IMR-90 (cell line): ENCODE data around the gene MRPL49. TPM values are rescaled to one million over a fixed set of nuclear protein-coding genes. Genes with fewer than 3 reads are reported as not detected.

ENCODE experiments used
- ATAC-seq: fragments of 200-7000 bp; cut with Tn5 transposase; 2 replicates; pipeline ENCODE4 v1.9.1; 2020; ENCODE audit warnings: low read depth, mild to moderate bottlenecking, moderate library complexity
- BruUV-seq: library from RNA; stranded (reverse); fragments of 400-500 nt; replicated peaks from 2 replicates; lab custom pipeline; 2021; lab: Mats Ljungman, UMichigan
- CTCF ChIA-PET: fragments of 300-600 bp; formaldehyde crosslinking; extraction: SDS; loops from one replicate; lab custom pipeline; 2021; ENCODE audit warnings: antibody characterized with exemption; lab: Yijun Ruan, JAX
- POLR2A ChIA-PET: fragments of 300-600 bp; sonication (Branson Sonifier 250); formaldehyde crosslinking; loops from one replicate; lab custom pipeline; 2022; ENCODE audit warnings: antibody characterized with exemption; ENCODE audit not compliant: unreplicated experiment; lab: Charles Lee
- DNase-seq: peaks from one replicate; pipeline ENCODE4 v3.0.0; 2013
- H2AFZ ChIP-seq: replicated peaks from 2 replicates; pipeline ENCODE3; 2013; ENCODE audit warnings: low read length, mild to moderate bottlenecking; ENCODE audit not compliant: poor library complexity
- H2AK5ac ChIP-seq: 2 replicates; pipeline ENCODE4 v1.6.1; 2013; ENCODE audit warnings: low read depth, low read length, inconsistent platforms
- H2AK9ac ChIP-seq: replicated peaks from 2 replicates; pipeline ENCODE3; 2013; ENCODE audit warnings: mild to moderate bottlenecking, low read depth, low read length, moderate library complexity; ENCODE audit not compliant: poor library complexity
- H2BK120ac ChIP-seq: 2 replicates; pipeline ENCODE4 v1.6.1; 2013; ENCODE audit warnings: low read depth, low read length, inconsistent platforms
- H2BK15ac ChIP-seq: 3 replicates; pipeline ENCODE4 v1.6.1; 2013; ENCODE audit warnings: low read depth, low read length, inconsistent platforms
- H2BK20ac ChIP-seq: 2 replicates; pipeline ENCODE4 v1.6.1; 2013; ENCODE audit warnings: low read depth, mild to moderate bottlenecking, inconsistent platforms, low read length, moderate library complexity
- H2BK5ac ChIP-seq: 2 replicates; pipeline ENCODE4 v1.6.1; 2013; ENCODE audit warnings: mild to moderate bottlenecking, low read depth, low read length, inconsistent platforms; ENCODE audit not compliant: poor library complexity, severe bottlenecking
- H3K14ac ChIP-seq: replicated peaks from 2 replicates; pipeline ENCODE4 v1.6.1; 2013; ENCODE audit warnings: low read depth, low read length, inconsistent platforms
- H3K18ac ChIP-seq: 2 replicates; pipeline ENCODE4 v1.6.1; 2013; ENCODE audit warnings: low read depth, low read length, control low read depth
- H3K23ac ChIP-seq: 2 replicates; pipeline ENCODE4 v1.6.1; 2013; ENCODE audit warnings: low read depth, low read length, inconsistent platforms
- H3K27ac ChIP-seq: 2 replicates; pipeline ENCODE4 v1.5.1; 2013; ENCODE audit warnings: mild to moderate bottlenecking, control low read depth, low read length; ENCODE audit not compliant: insufficient read depth
- H3K27me3 ChIP-seq: 2 replicates; pipeline ENCODE4 v1.6.1; 2013; ENCODE audit warnings: low read length; ENCODE audit not compliant: control insufficient read depth, insufficient read depth
- H3K36me3 ChIP-seq: 2 replicates; pipeline ENCODE4 v1.6.1; 2013; ENCODE audit warnings: low read length, mixed read lengths; ENCODE audit not compliant: control insufficient read depth, insufficient read depth
- H3K4ac ChIP-seq: 2 replicates; pipeline ENCODE4 v1.6.1; 2013; ENCODE audit warnings: low read depth, low read length, inconsistent platforms
- H3K4me1 ChIP-seq: 2 replicates; pipeline ENCODE4 v1.6.1; 2013; ENCODE audit warnings: low read length, mixed read lengths; ENCODE audit not compliant: control insufficient read depth, insufficient read depth
- H3K4me2 ChIP-seq: 2 replicates; pipeline ENCODE4 v1.6.1; 2013; ENCODE audit warnings: low read depth, mild to moderate bottlenecking, control low read depth, low read length, moderate library complexity
- H3K4me3 ChIP-seq: 2 replicates; pipeline ENCODE4 v1.5.1; 2013; ENCODE audit warnings: low read depth, mild to moderate bottlenecking, control low read depth, low read length, moderate library complexity; ENCODE audit not compliant: insufficient read depth
- H3K56ac ChIP-seq: 2 replicates; pipeline ENCODE4 v1.6.1; 2013; ENCODE audit warnings: low read length, inconsistent platforms; ENCODE audit not compliant: insufficient read depth; ENCODE audit errors: extremely low read depth
- H3K79me1 ChIP-seq, 2 experiments: 2 replicates each; pipeline ENCODE4 v1.6.1; 2013; ENCODE audit warnings: low read length in 2 of 2, inconsistent platforms in 1 of 2, low read depth in 1 of 2
- H3K9ac ChIP-seq: 2 replicates; pipeline ENCODE4 v1.6.1; 2013; ENCODE audit warnings: low read depth, low read length, control low read depth
- H3K9me1 ChIP-seq: 2 replicates; pipeline ENCODE4 v1.6.1; 2013; ENCODE audit warnings: low read length, inconsistent platforms; ENCODE audit not compliant: insufficient read depth
- H3K9me3 ChIP-seq: 2 replicates; pipeline ENCODE4 v1.6.1; 2013; ENCODE audit warnings: low read length; ENCODE audit not compliant: control insufficient read depth, insufficient read depth
- H4K20me1 ChIP-seq: 2 replicates; pipeline ENCODE4 v1.6.1; 2013; ENCODE audit warnings: low read length, inconsistent platforms; ENCODE audit not compliant: insufficient read depth
- H4K5ac ChIP-seq: 2 replicates; pipeline ENCODE4 v1.6.1; 2013; ENCODE audit warnings: mild to moderate bottlenecking, low read depth, low read length, control low read depth
- H4K8ac ChIP-seq, 2 experiments: 2 replicates each; pipeline ENCODE4 v1.6.1; 2013; ENCODE audit warnings: low read depth in 2 of 2, low read length in 2 of 2, control low read depth in 1 of 2, inconsistent platforms in 1 of 2
- H4K91ac ChIP-seq: 2 replicates; pipeline ENCODE4 v1.6.1; 2013; ENCODE audit warnings: low read depth, low read length, inconsistent platforms; ENCODE audit not compliant: insufficient read depth
- CEBPB ChIP-seq: IDR thresholded peaks from 2 replicates; pipeline ENCODE4 v1.6.1; 2012; ENCODE audit warnings: low read depth, low read length, improper control_type of control experiment
- CHD1 ChIP-seq: IDR thresholded peaks from 2 replicates; pipeline ENCODE4 v1.6.1; 2012; ENCODE audit warnings: low read depth, low read length, improper control_type of control experiment
- ELK1 ChIP-seq: fragments of 150-350 bp; IDR thresholded peaks from 2 replicates; pipeline ENCODE4 v1.6.1; 2016; ENCODE audit warnings: low read depth, mild to moderate bottlenecking, low read length, moderate library complexity, borderline replicate concordance
- FOS ChIP-seq: fragments of 150-350 bp; IDR thresholded peaks from 2 replicates; pipeline ENCODE4 v1.6.1; 2016; ENCODE audit warnings: low read depth, low read length
- MAFK ChIP-seq: IDR thresholded peaks from 2 replicates; pipeline ENCODE4 v1.6.1; 2012; ENCODE audit warnings: low read depth, low read length, improper control_type of control experiment
- MAZ ChIP-seq: IDR thresholded peaks from 2 replicates; pipeline ENCODE4 v1.6.1; 2012; ENCODE audit warnings: low read depth, mild to moderate bottlenecking, low read length, improper control_type of control experiment, moderate library complexity, borderline replicate concordance
- MXI1 ChIP-seq: IDR thresholded peaks from 2 replicates; pipeline ENCODE4 v1.6.1; 2012; ENCODE audit warnings: low read depth, mild to moderate bottlenecking, low read length, moderate library complexity, borderline replicate concordance
- NFE2L2 ChIP-seq: fragments of 150-350 bp; IDR thresholded peaks from 2 replicates; pipeline ENCODE4 v1.6.1; 2016; ENCODE audit warnings: low read depth, mild to moderate bottlenecking, low read length
- POLR2A ChIP-seq: IDR thresholded peaks from 2 replicates; pipeline ENCODE4 v1.6.1; 2012; ENCODE audit warnings: mild to moderate bottlenecking, low read depth, low read length
- RAD21 ChIP-seq: IDR thresholded peaks from 2 replicates; pipeline ENCODE4 v1.6.1; 2012; ENCODE audit warnings: low read length, improper control_type of control experiment
- RCOR1 ChIP-seq: IDR thresholded peaks from 2 replicates; pipeline ENCODE4 v1.6.1; 2012; ENCODE audit warnings: mild to moderate bottlenecking, low read length, improper control_type of control experiment; ENCODE audit not compliant: insufficient replicate concordance
- RFX5 ChIP-seq: IDR thresholded peaks from 2 replicates; pipeline ENCODE4 v1.8.0; 2012; ENCODE audit warnings: low read depth, mild to moderate bottlenecking, low read length, moderate library complexity
- SMC3 ChIP-seq: fragments of 150-350 bp; IDR thresholded peaks from 2 replicates; pipeline ENCODE4 v1.6.1; 2016; ENCODE audit warnings: low read depth, mild to moderate bottlenecking, antibody characterized with exemption, low read length, moderate library complexity
- USF2 ChIP-seq: fragments of 150-350 bp; IDR thresholded peaks from 2 replicates; pipeline ENCODE4 v1.6.1; 2017; ENCODE audit warnings: mild to moderate bottlenecking, antibody characterized with exemption, low read length, low read depth
- WGBS, 2 experiments: methylation state at CpG; one replicate each; pipeline versions ENCODE4 v1.1.5 to v1.1.7; 2013; ENCODE audit warnings: missing lambda C conversion rate in 2 of 2; ENCODE audit not compliant: insufficient read length in 1 of 2; ENCODE audit errors: extremely low coverage in 2 of 2; 5-methylcytosine and 5-hydroxymethylcytosine counted together
- dilution Hi-C: fragments of 300-500 bp; cut with HindIII; formaldehyde crosslinking; loops from one replicate; pipeline ENCODE4 v1.14.3; 2018; ENCODE audit warnings: low sequenced_read_pairs; ENCODE audit not compliant: unreplicated experiment
- in situ Hi-C: fragments of 300-500 bp; cut with MboI; formaldehyde crosslinking; loops from 3 replicates; pipeline ENCODE4 v1.14.3; 2019; ENCODE audit warnings: low sequenced_read_pairs, inconsistent platforms, mixed read lengths
- intact Hi-C: fragments of 100-400 bp; cut with micrococcal nuclease; formaldehyde crosslinking; loops from 2 replicates; pipeline ENCODE4 v1.10.0; 2022
- polyA plus RNA-seq, 3 experiments: library from polyadenylated mRNA; depleted of rRNA; stranded (reverse); fragments of >200 nt; gene quantifications; 2 replicates each; pipeline ENCODE4 v1.2.3, GENCODE V29; 2012; ENCODE audit warnings: low replicate concordance in 1 of 3
- total RNA-seq: library from RNA; depleted of rRNA; stranded (reverse); fragments of >200 nt; gene quantifications from 2 replicates; pipeline ENCODE4 v1.2.3, GENCODE V29; 2012
- TF ChIP-seq, protein P1 (sequence below): conservative IDR thresholded peaks from 2 replicates; pipeline ENCODE4 v1.5.1; 2012; ENCODE audit warnings: mild to moderate bottlenecking, low read depth, low read length, improper control_type of control experiment

Gene MRPL49
- total and polyA plus RNA-seq, 2 of the 4 experiments (the other 2 are of a cell fraction): 55.2 to 56.8 TPM

- no peak overlapping the region for H3K56ac ChIP-seq
- ATAC-seq (no peak), DNase-seq (no peak)
- H2BK20ac ChIP-seq: no peak overlapping the region
- H3K9ac ChIP-seq: no peak overlapping the region
- in situ Hi-C loops: no loop called here
- no peak overlapping the region for H4K91ac ChIP-seq
- no peak overlapping the region for H4K5ac ChIP-seq
- H3K27ac ChIP-seq: no peak overlapping the region
- H3K4me2 ChIP-seq: no peak overlapping the region
- no peak overlapping the region for H3K14ac ChIP-seq
- no peak overlapping the region for H2BK5ac ChIP-seq
- no peak overlapping the region for H2BK15ac ChIP-seq
- H3K79me1 ChIP-seq: no peaks in the 10 kb centered on the region
- CTCF ChIA-PET: no interaction called here
- WGBS, 2 experiments: no CpG with 5 or more reads among the region's 5 CpGs
- peaks cover 12% of the 10 kb centered on the region for H3K27me3 ChIP-seq
- no peak overlapping the region for H3K23ac ChIP-seq
- H2AFZ ChIP-seq: peak overlapping the region; percentile 51
- H2BK120ac ChIP-seq: no peak overlapping the region
- BruUV-seq: no TSS peak
- H3K4me1 ChIP-seq: peaks cover 2% of the 10 kb centered on the region
- no peak overlapping the region for H2AK5ac ChIP-seq
- H3K4ac ChIP-seq: no peak overlapping the region
- no peak overlapping the region for H2AK9ac ChIP-seq
- H3K9me3 ChIP-seq: peaks cover 3% of the 10 kb centered on the region; the same call in 1 of the 2 replicates
- POLR2A ChIA-PET: no interaction called here
- no peaks in the 10 kb centered on the region for H3K36me3 ChIP-seq
- no peak for TF ChIP-seq USF2
- TF ChIP-seq RAD21: no peak
- no peak for TF ChIP-seq CEBPB
- TF ChIP-seq CHD1: no peak
- no peak for TF ChIP-seq MXI1
- no peak for TF ChIP-seq RCOR1
- TF ChIP-seq, protein P1, sequence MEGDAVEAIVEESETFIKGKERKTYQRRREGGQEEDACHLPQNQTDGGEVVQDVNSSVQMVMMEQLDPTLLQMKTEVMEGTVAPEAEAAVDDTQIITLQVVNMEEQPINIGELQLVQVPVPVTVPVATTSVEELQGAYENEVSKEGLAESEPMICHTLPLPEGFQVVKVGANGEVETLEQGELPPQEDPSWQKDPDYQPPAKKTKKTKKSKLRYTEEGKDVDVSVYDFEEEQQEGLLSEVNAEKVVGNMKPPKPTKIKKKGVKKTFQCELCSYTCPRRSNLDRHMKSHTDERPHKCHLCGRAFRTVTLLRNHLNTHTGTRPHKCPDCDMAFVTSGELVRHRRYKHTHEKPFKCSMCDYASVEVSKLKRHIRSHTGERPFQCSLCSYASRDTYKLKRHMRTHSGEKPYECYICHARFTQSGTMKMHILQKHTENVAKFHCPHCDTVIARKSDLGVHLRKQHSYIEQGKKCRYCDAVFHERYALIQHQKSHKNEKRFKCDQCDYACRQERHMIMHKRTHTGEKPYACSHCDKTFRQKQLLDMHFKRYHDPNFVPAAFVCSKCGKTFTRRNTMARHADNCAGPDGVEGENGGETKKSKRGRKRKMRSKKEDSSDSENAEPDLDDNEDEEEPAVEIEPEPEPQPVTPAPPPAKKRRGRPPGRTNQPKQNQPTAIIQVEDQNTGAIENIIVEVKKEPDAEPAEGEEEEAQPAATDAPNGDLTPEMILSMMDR: no peak
- TF ChIP-seq ELK1: no peak
- TF ChIP-seq MAFK: no peak
- TF ChIP-seq POLR2A: no peak
- TF ChIP-seq FOS: no peak
- TF ChIP-seq MAZ: no peak
- TF ChIP-seq RFX5: no peak
- no peak for TF ChIP-seq NFE2L2
- TF ChIP-seq SMC3: no peak
- H3K4me3 ChIP-seq: no peak overlapping the region
- H4K8ac ChIP-seq: no peak overlapping the region
- H4K20me1 ChIP-seq: no peaks in the 10 kb centered on the region
- dilution Hi-C loops: no loop called here
- intact Hi-C loops: no loop called here
- no peaks in the 10 kb centered on the region for H3K9me1 ChIP-seq
- no peak overlapping the region for H3K18ac ChIP-seq
Observed at GRCh38 chr11:65148657-65149056, 26.5 kb downstream of the MRPL49 start.
